Effector memory CD4-positive, alpha-beta T cell (primary cell): ENCODE results near the gene TRIO.

ENCODE experiments used
- DNase-seq, 3 donors: peaks; one replicate each; pipeline ENCODE4 v3.0.0-alpha.2; 2020
- H3K27ac ChIP-seq: 2 replicates; pipeline ENCODE4 v1.7.0; 2013; ENCODE audit warnings: mild to moderate bottlenecking, low read length, moderate library complexity; ENCODE audit not compliant: insufficient read depth, poor library complexity, severe bottlenecking
- H3K27me3 ChIP-seq: replicated peaks from 2 replicates; pipeline ENCODE4 v1.7.0; 2013; ENCODE audit warnings: mild to moderate bottlenecking, low read length; ENCODE audit not compliant: insufficient read depth, control insufficient read depth, poor library complexity, severe bottlenecking
- H3K36me3 ChIP-seq: 2 replicates; pipeline ENCODE4 v1.7.0; 2013; ENCODE audit warnings: mild to moderate bottlenecking, low read length, moderate library complexity; ENCODE audit not compliant: control insufficient read depth, insufficient read depth
- H3K4me1 ChIP-seq: 2 replicates; pipeline ENCODE4 v1.7.0; 2013; ENCODE audit warnings: low read length, mild to moderate bottlenecking; ENCODE audit not compliant: control insufficient read depth, insufficient read depth, poor library complexity, severe bottlenecking
- H3K4me3 ChIP-seq: 2 replicates; pipeline ENCODE4 v1.7.0; 2013; ENCODE audit warnings: low read length, low read depth, mild to moderate bottlenecking; ENCODE audit not compliant: insufficient read depth, poor library complexity, severe bottlenecking
- H3K9me3 ChIP-seq: 2 replicates; pipeline ENCODE4 v1.7.0; 2013; ENCODE audit warnings: mild to moderate bottlenecking, low read length, moderate library complexity; ENCODE audit not compliant: control insufficient read depth

Gene TRIO

GRCh38 chr5:14121552-14121951 lies 21.6 kb upstream of the TRIO start:
- Histone ChIP-seq H3K27me3 (no peaks in the 10 kb centered on the region), H3K36me3 (no peaks in the 10 kb centered on the region), H3K4me3 (no peak overlapping the region), H3K27ac (no peak overlapping the region), H3K4me1 (no peaks in the 10 kb centered on the region), H3K9me3 (no peaks in the 10 kb centered on the region)
- DNase-seq: no peak

DNA sequence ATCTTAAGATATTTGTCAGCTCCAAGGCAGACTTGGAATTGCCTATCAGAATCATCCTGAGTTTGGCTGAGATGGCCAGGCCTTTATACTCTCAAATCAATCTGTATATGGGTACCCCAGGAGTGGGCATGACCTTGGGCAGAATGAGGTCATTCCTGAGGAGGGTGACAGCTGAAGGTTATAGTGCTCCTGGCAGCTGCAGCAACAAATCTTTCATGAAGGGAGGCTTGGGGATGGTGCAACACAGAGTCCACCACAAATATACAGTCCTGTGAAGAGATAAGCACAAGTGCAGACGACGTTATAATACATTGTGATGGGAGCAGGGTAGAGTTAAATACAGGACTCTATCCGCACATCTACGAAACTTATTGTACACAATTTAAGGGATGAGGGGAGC lies 21.1 kb upstream of the TRIO start:
- H3K4me1 ChIP-seq: no peaks in the 10 kb centered on the region
- H3K27me3 ChIP-seq: no peaks in the 10 kb centered on the region
- no peak for DNase-seq
- H3K9me3 ChIP-seq: no peaks in the 10 kb centered on the region
- no peak overlapping the region for H3K27ac ChIP-seq
- H3K4me3 ChIP-seq: no peak overlapping the region
- H3K36me3 ChIP-seq: no peaks in the 10 kb centered on the region

DNA sequence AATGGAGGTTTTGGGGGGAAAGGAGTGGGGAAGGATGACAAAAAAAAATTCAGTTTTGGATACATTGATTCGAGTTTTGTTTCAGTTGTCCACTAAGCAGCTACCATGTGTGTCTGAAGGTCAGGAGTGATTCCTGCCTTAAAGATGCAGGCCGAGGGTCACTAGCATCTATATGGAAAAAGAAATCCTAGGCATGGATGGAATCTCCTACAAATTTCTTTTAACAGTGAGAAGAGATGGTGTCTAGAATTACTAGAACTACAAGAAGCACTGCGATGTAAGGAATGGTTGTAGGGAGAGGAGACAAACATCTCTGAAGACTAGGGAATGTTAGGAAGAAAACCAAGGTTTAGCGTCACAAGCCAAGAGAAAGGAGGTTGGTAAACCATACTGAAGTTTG lies 19.6 kb upstream of the TRIO start:
- Histone ChIP-seq H3K9me3 (no peaks in the 10 kb centered on the region), H3K4me3 (no peak overlapping the region), H3K36me3 (no peaks in the 10 kb centered on the region), H3K27ac (no peak overlapping the region), H3K4me1 (no peaks in the 10 kb centered on the region), H3K27me3 (no peaks in the 10 kb centered on the region)
- DNase-seq: no peak

- no peak for DNase-seq
- Histone ChIP-seq H3K27ac (no peak overlapping the region), H3K9me3 (no peaks in the 10 kb centered on the region), H3K4me1 (no peaks in the 10 kb centered on the region), H3K27me3 (no peaks in the 10 kb centered on the region), H3K4me3 (no peak overlapping the region), H3K36me3 (no peaks in the 10 kb centered on the region)
Measured at GRCh38 chr5:14123974-14124482, 19.1 kb upstream of the TRIO start.

- Histone ChIP-seq H3K27me3 (no peaks in the 10 kb centered on the region), H3K36me3 (no peaks in the 10 kb centered on the region)
Measured at GRCh38 chr5:14125262-14125661, 17.9 kb upstream of the TRIO start.

DNA sequence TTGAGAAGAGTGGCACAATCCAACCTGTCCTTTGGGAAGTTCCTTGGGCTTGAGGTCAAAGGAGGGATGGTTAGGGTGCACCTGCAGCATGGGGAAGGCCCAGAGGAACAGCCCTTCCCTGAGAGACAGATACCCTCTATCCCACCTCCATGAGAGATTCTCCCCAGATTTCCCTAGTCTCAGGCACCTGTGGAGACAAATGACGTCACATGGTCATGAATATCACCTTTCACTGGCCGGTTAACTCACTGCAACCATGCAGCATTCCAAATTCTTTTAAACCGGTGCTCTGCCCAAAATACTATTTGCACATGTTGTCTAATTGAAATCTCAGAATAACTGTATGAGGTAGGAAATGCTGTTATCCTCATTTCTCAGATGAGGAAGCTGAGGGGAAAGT lies 15.6 kb upstream of the TRIO start:
- no peak for DNase-seq
- Histone ChIP-seq H3K4me1 (no peaks in the 10 kb centered on the region), H3K27ac (no peak overlapping the region), H3K9me3 (no peaks in the 10 kb centered on the region), H3K27me3 (no peaks in the 10 kb centered on the region), H3K36me3 (no peaks in the 10 kb centered on the region), H3K4me3 (no peak overlapping the region)

More at GRCh38 chr5:14125262-14125661, 17.9 kb upstream of the TRIO start:
- no peak overlapping the region for H3K27ac ChIP-seq
- no peaks in the 10 kb centered on the region for H3K4me1 ChIP-seq
- no peaks in the 10 kb centered on the region for H3K9me3 ChIP-seq
- H3K4me3 ChIP-seq: no peak overlapping the region
- no peak for DNase-seq

GRCh38 chr5:14128079-14128478 lies 15.1 kb upstream of the TRIO start:
- Histone ChIP-seq H3K27me3 (no peaks in the 10 kb centered on the region), H3K4me3 (no peak overlapping the region), H3K4me1 (no peaks in the 10 kb centered on the region), H3K9me3 (no peaks in the 10 kb centered on the region), H3K36me3 (no peaks in the 10 kb centered on the region), H3K27ac (no peak overlapping the region)
- no peak for DNase-seq

DNA sequence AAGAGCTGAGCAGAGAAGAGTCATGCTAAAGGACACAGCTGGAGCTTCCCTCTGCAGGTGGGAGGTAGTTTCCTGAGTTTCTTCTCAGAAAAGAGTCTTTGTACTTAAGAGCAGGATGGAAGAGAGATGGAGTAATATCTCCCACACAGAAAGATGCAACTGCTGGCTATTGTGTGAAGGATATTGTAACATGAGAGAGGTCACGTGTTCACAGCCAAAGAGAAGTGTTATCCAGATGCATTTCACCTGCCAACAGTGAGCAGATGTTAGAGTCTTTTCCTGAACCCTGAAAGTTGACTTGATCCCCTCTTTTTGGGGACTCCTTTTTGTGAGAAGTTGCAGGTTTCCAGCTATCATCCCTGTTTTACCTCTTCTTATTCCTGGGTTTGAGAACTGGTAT lies 14.0 kb upstream of the TRIO start:
- Histone ChIP-seq H3K27ac (no peak overlapping the region), H3K4me3 (no peak overlapping the region), H3K4me1 (no peaks in the 10 kb centered on the region), H3K27me3 (no peaks in the 10 kb centered on the region), H3K36me3 (no peaks in the 10 kb centered on the region), H3K9me3 (no peaks in the 10 kb centered on the region)
- DNase-seq: no peak

DNA sequence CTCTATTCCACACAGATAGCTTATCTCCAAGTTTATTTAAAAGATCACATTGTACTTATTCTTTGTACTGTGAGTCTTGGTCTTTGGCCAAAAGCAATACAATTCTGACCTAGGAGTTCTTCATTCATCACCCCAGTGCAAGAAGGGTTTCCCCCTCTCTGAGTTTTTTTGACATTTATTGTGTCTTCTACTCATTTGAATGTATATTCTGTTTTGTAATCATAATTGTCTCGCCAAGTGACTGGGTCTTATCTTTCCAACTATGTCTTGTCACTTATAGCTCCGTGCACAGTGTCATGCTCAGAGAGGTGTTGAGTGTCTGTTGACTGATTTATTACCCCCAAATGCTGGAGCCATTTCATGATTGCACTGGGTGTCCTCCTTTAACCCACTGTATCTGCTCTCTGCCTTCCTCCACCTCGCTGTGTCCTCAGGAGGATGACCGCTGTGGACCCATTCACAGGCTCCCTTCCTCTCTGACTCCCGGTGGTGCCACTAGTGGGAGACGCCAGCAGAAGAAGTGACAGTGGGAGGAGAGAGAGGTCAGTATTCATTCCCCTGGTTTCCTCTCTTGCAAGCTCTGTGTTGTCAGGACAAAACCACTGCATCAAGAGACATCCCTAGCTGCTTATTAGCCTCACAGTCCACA lies 11.2 kb upstream of the TRIO start:
- Histone ChIP-seq H3K36me3 (no peaks in the 10 kb centered on the region), H3K9me3 (no peaks in the 10 kb centered on the region), H3K4me1 (no peaks in the 10 kb centered on the region), H3K4me3 (no peak overlapping the region), H3K27me3 (no peaks in the 10 kb centered on the region), H3K27ac (no peak overlapping the region)
- DNase-seq: no peak

- Histone ChIP-seq H3K9me3 (no peaks in the 10 kb centered on the region), H3K27me3 (no peaks in the 10 kb centered on the region), H3K4me3 (no peak overlapping the region), H3K36me3 (no peaks in the 10 kb centered on the region), H3K27ac (no peak overlapping the region), H3K4me1 (no peaks in the 10 kb centered on the region)
- no peak for DNase-seq
Measured at GRCh38 chr5:14133394-14133793, 9.7 kb upstream of the TRIO start.
